Measurements from ENCODE around the gene COL18A1. TPM values are rescaled to one million over a fixed set of nuclear protein-coding genes. Genes with fewer than 3 reads are reported as not detected.

The COL18A1 gene
- total and polyA plus RNA-seq, 2 donors (not counting 1 experiment from before 2014, with no cell fraction given), result 15.6 to 24.7 TPM

DNA sequence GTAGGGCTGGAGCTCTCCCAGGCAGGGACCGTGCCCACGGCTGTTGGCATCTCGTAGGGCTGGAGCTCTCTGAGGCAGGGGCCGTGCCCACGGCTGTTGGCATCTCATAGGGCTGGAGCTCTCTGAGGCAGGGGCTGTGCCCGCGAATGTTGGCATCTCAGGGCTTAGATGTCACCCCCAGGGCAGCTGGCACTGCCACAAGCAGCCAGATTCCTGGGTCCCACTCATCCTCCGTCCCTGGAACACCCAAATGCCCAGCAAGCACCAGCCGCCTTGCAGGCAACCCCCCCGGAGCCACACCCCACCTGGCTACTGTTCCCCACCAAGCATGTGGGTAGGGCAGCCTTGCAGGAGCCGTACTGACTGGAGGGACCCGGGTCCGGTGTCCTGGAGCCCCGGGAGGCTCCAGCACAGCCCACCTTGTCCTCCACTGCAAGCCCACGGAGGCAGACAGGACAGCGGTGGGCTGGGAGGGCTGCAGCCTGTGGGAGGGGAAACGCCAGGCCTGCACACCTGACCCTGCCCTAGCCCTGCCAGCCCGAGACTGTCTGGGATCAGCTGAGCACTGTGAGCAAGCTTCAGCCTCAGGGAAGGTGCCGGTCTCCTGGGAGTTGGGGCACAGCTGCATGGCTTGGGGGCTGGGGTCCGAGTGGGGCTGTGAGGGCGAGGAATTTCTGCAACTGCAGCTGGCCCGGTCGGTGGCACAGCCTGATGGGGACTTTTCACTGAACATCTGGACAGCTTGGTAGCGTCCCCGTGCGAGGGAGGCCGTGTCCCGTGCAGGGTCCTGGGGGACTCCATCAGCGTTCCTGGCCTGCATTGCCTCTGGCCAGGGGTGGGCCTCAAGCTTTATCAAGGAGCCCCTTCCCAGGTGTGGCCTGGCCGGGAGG lies 53.6 kb downstream of the COL18A1 start:
- intact Hi-C loops (cut with micrococcal nuclease), result no loop called here
- Histone ChIP-seq H3K4me1 (ENCODE audit: control insufficient read depth in 2 of 2, insufficient read depth in 2 of 2, low read length in 2 of 2) (no peaks in the 10 kb centered on the region), H3K79me2 (ENCODE audit: control insufficient read depth, insufficient read depth, low read length) (no peaks in the 10 kb centered on the region), H3K4me3 (ENCODE audit: control extremely low read depth in 1 of 5, extremely low read depth in 1 of 5, insufficient read depth in 1 of 5, low read depth in 2 of 5, low read length in 4 of 5) (no peak overlapping the region), H2AFZ (ENCODE audit: insufficient read depth, low read depth, low read length, poor library complexity, severe bottlenecking) (no peak overlapping the region), H3K9ac (ENCODE audit: low read length) (no peak overlapping the region), H3K9me3 (ENCODE audit: control extremely low read depth in 1 of 3, control insufficient read depth in 2 of 3, insufficient read depth in 1 of 3, low read length in 2 of 3) (peaks cover 0 to 11% (median 8%) of the 10 kb centered on the region in 3 donors), H3K27me3 (replicated peaks in 1 of 4; ENCODE audit: control extremely low read depth in 1 of 4, control insufficient read depth in 3 of 4, insufficient read depth in 4 of 4, low read length in 3 of 4) (peaks cover 0 to 3% (median 1%) of the 10 kb centered on the region in 4 experiments), H4K20me1 (ENCODE audit: control insufficient read depth, insufficient read depth, low read length, poor library complexity, severe bottlenecking) (no peaks in the 10 kb centered on the region), H3K4me2 (replicated peaks; ENCODE audit: low read depth, low read length, poor library complexity, severe bottlenecking) (no peak overlapping the region), H3K27ac (ENCODE audit: low read length in 2 of 2) (no peak overlapping the region), H3K36me3 (replicated peaks in 1 of 2; ENCODE audit: control extremely low read depth in 1 of 2, control insufficient read depth in 1 of 2, extremely low read depth in 1 of 2, insufficient read depth in 2 of 2, low read length in 1 of 2) (no peaks in the 10 kb centered on the region)
- 88% methylated on average over 30 of the region's 30 CpGs for WGBS (ENCODE audit: insufficient coverage)
- CTCF ChIA-PET, result no interaction called here
- Mint-ChIP-seq H3K4me1 (no peaks in the 10 kb centered on the region), H3K27me3 (peaks cover 8% of the 10 kb centered on the region), H3K9me3 (ENCODE audit: insufficient read depth) (no peaks in the 10 kb centered on the region), H3K27ac (no peak overlapping the region), H3K4me3 (no peak overlapping the region)
- POLR2A ChIA-PET, result no interaction called here
- TF ChIP-seq, protein P1, sequence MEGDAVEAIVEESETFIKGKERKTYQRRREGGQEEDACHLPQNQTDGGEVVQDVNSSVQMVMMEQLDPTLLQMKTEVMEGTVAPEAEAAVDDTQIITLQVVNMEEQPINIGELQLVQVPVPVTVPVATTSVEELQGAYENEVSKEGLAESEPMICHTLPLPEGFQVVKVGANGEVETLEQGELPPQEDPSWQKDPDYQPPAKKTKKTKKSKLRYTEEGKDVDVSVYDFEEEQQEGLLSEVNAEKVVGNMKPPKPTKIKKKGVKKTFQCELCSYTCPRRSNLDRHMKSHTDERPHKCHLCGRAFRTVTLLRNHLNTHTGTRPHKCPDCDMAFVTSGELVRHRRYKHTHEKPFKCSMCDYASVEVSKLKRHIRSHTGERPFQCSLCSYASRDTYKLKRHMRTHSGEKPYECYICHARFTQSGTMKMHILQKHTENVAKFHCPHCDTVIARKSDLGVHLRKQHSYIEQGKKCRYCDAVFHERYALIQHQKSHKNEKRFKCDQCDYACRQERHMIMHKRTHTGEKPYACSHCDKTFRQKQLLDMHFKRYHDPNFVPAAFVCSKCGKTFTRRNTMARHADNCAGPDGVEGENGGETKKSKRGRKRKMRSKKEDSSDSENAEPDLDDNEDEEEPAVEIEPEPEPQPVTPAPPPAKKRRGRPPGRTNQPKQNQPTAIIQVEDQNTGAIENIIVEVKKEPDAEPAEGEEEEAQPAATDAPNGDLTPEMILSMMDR (IDR thresholded peaks at IDR 0.05), result no peak
- no peak for TF ChIP-seq EZH2 (IDR thresholded peaks at IDR 0.05; ENCODE audit: borderline replicate concordance, insufficient read depth, low read depth, low read length, poor library complexity, severe bottlenecking)
- ATAC-seq (ENCODE audit: low read depth) (no peak), DNase-seq (no peak)
